ENCODE results near the gene GAS2.

The GAS2 gene

DNA sequence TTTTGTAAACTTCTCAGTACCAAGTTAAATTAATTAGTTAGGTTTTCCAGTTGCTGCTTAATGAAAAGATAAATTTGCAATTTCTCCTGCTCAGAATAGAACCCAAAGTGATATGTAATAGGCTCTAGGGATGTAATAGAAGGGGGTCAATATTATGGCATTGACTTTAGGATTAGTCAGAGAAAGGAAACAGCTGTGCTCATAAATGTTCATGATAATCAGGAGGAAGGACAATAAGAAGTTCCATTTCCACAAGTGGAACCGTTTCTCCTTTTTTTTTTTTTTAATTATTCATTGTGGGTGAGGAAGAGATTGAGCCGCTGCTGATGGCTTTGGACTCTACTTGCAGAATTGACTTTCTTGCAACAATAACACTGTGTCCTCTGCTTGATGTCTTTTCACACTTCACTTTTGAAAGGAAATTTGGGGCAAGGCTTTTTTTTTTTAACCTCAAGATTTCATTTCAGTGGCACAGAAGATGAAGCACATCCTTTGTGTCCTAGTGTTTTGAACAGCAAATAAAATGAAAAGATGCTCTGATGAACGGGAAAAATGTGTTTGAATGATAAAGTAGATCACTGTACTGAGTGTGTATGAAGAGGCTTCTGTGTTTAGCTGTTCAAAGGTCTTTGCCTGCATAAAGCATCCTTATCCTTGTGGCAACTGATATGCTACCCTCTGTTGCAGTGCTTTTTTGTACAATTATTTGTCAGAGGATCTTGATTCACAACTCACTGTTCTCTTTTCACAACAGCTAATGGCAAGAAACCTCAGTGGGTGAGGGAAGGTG lies 62.4 kb downstream of the GAS2 start:
- no peak for DNase-seq (ENCODE audit: low read depth)

DNA sequence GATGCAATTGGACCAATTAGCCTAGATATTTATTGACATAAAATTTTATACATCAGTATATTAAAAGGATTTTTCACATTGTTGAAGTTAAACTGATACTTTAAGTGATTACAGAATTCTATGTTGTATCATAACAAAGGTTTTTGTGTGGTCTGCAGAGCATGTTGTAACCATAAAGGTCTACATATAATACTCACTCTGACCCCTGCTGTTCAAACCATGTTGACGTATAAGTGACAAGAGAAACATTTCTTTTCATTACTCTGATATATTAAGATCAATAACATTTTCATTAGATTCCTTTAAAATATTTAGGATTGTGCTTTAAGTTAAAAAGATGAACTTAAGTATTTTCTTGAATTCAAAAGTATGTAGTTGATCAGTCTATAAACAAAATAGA lies 63.9 kb downstream of the GAS2 start:
- DNase-seq (ENCODE audit: low read depth): no peak

DNA sequence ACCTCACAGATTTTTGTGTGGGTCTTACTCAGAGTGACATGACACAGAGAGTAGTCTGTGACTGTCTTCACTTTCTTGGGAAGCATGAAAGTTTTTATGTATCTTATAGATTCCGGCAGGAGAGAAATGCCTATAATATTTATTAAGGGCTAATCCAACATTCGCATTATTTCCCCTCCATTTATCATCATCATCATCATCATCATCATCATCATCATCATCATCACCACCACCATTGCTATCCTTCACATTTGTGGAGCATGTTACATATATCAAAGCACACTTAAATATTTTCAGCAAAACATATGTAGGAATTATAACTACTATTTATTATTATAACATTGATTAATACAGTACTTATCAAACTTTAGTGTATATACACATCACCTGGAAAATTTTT lies 66.2 kb downstream of the GAS2 start:
- no peak for DNase-seq (ENCODE audit: low read depth)

DNA sequence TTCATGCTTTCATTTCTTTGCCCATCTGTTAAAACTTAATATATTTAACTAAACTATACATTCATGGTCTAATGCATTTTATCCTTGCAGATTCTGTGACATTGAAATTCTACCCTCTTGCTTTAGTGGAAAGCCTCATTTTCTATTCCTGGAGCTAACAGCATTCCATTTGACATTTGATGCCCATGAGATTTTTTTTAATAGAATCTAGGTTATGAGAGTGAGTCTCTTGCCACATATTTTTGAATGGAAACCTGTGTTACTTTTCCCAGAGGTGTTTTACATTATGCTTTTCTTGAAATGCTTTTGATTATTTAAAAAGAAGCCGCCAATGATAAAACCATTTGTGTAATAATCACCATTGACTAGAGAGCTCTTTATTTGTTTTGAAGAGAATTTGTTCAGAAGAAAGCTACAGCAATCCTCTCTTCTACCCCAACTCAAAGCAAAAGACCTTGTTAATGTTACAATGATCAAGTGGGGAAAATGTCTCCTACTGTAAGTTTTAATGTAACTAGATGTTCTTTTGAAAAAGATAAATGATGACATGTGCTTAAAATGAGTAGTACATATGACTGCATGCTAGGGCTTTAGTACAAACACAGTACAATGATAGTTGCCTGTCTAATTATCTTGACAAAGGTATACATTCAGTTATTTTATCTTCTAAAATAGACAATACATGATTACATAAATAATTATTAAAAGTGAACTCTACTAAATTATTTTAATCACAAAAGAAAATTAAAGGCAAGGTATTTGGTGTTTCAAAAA lies 67.3 kb downstream of the GAS2 start:
- no peak for DNase-seq (ENCODE audit: low read depth)

DNA sequence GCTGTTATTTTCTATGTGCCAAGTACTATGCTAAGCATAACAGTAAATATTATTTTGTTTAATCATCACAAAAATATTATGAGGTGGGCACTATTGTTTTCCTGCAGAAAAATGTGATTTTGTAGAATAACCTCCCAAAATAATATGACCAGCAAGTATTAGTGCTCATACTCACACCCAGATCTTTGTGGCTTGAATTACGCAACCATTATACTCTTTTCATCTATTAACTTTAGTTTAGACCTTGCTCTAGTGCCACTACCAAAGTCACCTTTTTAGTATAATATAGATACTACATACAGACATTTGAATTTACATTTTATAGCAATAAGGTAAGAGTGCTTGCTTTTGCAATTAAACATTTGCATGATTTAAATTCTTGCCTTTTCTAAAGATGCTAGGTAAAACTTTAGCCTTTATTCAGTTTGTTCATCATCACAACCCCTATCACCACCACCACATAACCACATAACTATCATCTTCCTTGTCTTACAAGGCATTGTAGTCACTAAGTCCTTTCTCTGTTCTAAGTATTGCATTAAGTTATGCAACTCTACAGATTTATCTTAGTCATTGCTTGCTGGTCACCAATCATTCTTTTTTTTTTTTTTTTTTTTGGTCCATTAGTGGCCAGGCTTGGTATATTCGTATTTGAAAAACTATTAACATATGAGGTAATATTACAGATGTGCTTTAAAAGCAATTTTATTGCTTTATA lies 68.4 kb downstream of the GAS2 start:
- DNase-seq (ENCODE audit: low read depth): no peak

DNA sequence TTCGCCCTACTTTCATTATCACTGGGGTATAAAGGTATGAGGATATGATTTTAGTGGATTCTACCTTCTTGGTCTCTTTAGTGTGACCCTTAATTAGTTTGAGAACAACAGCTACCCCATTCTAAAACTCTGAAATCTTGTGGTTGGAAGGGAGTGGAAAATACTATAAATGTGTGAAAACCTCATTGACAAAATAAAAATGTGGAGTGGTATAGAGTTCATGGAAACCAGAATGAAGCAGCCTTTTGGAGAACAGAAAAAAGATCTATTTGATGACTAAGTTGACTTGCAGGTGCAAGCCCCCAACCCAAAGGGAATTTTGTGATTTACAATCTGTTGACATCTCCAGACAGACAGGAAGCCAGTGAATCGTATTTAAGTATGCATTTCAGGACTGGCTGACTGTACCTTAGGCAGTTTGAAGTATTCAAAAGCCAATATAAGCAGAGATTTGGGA lies 75.8 kb downstream of the GAS2 start:
- no peak for DNase-seq (ENCODE audit: low read depth)

DNA sequence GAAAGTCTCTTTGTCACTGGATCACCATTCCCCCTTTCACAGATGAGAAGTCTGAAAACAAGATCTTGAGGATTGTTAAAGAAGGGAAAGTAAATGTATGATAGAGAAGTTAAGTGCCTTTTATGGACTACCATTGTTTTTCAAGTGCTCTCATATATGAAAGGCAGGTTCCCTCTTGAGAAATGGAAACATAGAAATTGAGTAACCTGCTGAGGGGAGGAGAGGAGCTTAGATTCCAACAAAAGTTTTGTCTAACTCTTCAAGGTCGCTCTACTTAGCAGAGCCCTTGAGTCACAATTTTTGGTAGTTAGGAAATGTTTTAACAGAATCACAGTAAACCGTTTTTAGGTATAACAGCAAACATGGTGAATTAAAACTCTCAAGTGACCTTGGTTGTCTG lies 83.1 kb downstream of the GAS2 start:
- DNase-seq (ENCODE audit: low read depth): no peak

DNA sequence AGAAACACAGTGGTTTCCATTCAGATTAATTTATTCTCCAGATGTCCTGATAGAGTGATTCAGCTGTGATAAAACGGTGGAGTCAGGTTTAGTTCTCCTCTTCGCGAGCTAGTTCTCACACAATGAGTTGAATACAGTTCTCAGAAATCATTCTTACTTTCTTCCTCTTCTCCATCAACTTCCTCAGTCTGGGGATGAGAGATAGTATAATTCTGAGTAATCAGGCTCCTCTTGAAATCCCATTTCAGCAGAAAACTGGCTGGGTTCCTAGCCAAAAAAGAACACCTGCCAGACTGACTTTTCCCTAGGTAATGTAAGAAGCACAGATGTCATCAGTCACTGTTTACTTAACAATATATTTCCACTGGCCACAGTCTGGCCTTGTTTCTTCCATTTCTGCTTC lies 86.5 kb downstream of the GAS2 start:
- DNase-seq (ENCODE audit: low read depth): no peak

DNA sequence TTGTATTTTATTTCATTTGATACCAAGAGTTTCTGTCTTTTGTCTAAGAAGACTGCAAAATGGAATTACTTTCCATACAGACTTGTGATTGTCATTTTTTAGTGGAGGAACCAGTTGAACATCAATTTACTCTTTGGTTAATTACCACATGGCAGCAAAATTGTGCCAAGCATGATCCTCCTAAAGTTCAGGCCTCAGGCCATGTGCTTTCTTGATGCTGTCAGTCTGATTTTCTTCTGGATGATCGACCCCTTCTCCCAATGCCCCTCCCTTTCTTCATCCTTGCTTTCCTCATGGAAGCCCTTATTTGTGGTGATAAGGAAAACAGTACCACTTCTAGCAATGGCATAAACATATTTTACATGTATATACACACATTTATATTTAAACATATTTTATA lies 87.0 kb downstream of the GAS2 start:
- DNase-seq (ENCODE audit: low read depth): no peak

DNA sequence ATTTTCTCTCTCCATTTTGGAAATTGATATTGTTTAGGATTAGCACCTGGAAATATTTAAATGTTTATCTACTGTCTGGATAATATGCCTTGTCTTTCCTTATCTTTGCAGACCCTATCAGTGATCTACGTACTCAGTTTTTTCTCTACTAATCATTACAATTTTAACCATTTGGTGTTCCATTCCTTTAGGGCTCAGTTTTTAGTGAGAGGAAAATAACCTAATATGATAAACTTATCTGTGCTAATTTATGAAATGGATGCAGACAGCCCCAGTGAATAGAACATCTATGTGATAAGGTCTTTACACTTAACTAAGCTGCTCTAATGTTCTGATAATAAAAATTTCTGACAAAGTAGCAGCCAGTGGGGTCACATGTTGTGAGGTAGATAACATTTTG lies 94.7 kb downstream of the GAS2 start:
- DNase-seq (ENCODE audit: low read depth): no peak

DNA sequence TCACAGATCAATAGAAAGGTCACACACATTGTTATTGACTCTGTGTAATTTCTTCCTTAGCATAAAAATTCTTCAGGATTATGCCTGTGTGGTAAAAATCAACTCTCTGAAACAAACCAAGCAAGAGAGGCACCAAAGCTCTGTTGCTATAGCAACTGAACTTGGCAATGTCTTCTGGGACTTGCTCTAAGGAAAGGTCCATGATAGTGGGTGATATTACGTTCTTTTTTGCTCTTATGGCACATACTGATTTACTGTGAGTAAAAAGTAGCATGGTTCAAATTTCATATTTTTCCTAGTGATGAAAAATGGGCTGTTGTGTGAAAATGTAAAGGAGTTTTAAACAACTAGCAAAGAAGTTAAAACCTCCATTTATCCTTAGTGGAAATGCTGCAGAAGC lies 96.8 kb downstream of the GAS2 start:
- no peak for DNase-seq (ENCODE audit: low read depth)

DNA sequence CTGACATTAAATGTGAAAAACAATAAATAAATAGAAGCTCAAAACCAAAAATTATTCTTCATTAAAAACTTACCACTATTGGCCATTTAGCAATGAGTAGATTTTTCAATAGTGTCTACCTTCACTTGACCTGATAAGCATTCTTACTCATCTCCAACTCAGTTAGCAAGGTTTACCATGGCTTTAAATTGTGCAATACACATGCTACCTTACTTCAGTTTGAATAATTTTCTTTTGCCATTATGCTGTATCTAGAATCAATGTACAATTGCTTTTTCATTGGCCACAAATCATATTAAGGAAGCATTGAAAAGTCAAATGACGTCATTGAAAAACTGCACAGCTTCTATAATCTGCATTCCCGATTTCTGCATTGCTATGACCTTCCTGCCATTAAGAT lies 98.3 kb downstream of the GAS2 start:
- DNase-seq (ENCODE audit: low read depth): no peak

DNA sequence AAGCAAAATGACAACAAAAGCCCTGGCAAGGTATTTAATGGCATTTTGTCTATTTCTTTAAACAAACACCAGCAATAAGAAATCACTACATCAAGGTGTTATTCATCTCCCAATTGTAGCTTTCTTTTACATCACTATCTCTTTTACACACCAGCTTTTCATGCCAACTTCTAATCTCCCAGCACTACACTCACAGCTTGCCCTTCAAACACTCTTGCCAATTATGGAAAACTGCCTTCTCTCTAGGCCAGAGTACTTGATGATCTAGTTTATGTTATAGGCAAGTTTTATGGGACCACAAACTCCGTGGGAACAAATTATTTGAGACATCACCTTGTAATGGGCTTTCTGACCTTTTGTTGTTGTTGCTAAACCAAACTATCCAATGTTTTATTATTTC lies 101.9 kb downstream of the GAS2 start:
- DNase-seq (ENCODE audit: low read depth): no peak

DNA sequence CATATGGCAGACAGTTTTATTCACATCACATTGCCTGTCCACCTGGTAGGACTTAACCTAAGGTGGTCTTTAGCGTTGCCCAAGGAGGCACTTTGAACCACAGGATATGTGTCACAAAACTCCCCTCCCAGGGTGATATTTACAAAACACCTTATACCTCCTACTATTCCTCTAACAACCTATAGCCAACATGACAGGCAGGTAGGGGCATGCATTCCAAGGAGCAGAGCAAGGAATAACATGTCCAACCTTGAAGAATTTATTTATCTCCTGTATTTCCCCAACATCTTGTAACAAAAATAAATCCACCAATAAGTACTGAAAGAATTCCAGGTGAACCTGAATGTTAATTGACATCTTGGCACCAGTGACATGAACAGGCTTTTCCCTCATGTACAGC lies 102.7 kb downstream of the GAS2 start:
- no peak for DNase-seq (ENCODE audit: low read depth)

DNA sequence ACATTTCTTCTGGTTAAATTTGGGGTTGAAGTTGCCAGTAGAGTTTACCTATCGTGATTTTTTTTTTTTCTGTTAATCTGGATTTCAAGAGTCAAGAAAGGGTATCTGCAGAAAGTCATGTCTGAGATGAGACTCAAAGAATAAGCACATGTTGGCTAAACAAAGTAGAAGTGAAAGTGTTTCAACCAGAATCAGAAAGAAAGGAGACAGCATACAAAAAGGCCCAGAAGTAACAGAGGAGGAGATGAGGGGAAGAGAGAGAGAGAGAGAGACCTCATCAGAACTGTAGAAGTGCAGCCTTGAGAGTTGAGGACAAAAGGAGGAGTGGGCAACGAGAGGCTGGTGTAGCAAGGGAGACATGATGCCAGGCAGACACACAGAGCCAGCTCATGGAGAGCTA lies 108.3 kb downstream of the GAS2 start:
- no peak for DNase-seq (ENCODE audit: low read depth)

DNA sequence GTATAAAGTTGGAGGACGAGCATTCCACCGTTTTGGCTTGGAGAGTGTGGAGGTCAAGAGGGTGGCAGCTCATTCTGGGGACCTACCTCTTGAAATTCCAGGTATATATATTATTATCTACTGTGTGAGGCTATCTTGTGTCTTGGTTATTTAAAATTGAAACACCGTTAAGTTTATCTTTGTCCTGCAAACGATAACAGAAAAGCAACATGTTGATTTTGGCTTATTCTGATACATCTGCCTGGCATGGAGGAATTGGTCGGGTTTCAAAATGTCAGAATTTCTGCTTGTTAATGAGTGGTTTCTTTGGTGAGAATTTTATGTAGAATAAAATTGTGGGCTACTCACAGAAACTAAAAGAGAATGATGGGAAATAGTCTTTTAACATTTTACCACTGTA lies 108.8 kb downstream of the GAS2 start:
- DNase-seq (ENCODE audit: low read depth): no peak

DNA sequence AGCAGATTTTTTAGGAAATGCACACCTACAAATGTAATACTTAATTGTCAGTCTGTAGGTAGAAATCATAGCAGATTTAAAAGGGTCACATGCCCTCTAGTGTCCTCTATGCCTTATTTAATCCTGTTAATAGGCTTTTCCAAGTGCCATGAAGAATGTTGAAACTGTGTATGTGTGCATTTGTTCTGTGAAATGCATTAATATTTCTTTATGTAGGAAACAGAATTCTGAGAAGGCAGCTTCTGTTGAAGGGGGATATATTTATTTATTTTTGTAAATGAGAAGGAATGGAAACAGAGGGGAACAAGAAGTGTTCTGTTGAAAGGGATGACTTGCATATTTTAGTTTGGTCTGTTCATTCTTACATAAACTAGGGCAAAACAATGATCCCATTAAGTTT lies 112.2 kb downstream of the GAS2 start:
- no peak for DNase-seq (ENCODE audit: low read depth)

DNA sequence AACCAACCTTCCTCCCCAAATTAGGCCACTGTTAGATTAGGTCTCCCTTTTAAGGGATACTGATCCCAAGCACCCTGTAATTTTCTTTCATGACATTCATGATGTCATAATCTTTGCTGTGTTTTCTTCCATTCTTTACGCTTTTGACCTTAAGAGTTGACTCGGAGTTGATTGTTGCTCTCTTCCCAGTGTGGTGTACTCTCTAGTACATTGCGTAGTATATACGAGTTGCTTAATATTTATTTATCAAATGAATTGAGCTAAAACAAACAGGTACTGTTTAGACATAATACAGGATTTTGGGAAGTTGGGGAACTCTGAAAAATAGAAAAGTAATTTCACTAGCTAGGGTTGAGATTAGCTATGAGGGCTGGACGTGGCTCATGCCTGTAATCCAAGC lies 113.4 kb downstream of the GAS2 start:
- no peak for DNase-seq (ENCODE audit: low read depth)

DNA sequence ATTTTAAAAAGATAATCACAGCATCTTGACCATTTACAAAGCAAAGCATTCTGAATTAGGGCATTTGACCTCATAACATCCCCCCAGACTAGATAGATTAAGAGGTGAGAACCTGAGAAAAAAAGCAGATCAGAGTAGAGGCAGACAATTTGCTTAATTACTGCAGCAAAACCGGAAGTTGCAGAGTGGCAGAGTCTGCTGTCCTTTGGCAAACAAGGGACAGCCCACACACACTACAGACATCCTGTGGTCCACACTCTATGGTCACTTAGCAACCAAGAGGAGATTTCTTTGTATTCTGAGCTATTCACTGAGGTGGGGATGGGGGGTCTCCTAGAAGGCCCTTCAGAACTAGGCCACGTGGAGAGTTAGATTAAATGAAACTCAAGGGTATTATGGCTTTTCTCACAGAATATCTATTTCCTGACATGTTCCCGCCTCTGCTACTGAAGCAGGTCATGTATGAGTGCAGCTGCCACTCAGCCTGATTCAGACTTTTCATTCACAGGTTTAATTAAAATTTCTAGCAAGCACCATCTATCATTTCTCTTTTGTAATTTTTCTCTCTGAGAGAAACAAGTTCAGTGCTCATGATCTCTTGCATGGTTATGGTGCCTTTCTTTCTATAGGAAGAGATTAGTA lies 114.7 kb downstream of the GAS2 start:
- no peak for DNase-seq (ENCODE audit: low read depth)

DNA sequence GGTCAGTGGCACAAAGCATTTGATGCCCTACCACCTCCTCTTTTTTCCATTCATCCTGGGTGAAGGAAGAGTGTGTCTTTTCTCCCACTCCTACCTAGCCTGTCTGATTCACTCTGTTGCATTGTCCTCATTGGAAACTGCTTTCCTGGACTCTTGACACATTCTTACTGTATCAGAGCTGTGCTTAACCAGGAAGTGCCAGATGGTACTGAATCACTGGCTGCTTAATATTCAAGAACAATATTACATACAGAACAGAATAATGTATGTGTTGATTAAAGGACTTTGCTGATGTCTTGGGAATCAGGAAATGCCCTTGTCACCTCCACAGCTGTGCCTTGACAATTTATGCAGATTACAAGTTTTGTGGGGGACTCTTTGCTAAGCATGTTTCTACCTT lies 118.8 kb downstream of the GAS2 start:
- no peak for DNase-seq (ENCODE audit: low read depth)

DNA sequence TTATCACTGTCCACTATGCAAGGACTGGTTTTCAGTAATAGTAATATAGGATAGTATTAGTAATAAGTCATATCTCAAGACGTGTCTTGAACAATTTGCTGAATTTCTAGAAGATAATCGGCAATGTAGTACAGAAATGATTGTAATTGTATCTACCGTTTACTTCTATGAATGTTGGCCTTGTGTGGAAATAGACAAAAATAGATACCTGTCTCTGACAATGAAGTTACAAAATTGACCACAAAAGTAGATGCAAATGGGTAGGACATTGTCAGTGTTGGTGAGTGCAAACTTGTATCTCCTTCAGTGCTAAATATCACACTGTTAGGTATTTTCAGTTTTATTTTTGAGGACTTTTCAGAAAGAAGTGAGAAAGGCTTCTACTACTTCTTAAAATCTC lies 120.1 kb downstream of the GAS2 start:
- no peak for DNase-seq (ENCODE audit: low read depth)

DNA sequence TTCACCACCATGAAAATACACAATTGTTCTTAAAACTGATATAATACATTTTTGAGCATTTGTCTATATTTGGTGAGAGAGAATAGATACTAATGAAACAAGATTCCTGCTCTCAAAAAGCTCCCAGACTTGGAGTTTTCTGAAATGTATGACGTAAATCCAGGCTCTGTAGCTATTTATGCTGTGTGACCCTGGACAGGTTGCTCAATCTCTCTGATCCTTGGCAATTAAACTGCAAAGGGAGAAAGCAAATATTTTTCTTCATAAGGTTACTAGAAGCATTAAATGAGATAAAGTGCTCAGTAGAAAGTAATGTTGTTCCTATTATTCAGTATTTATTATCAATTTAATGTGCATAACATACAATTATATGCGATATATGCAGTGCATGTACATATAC lies 120.6 kb downstream of the GAS2 start:
- DNase-seq (ENCODE audit: low read depth): no peak

Data from activated T-cell treated with anti-CD3 and anti-CD28 coated beads for 24 hours (primary cell).